Activated gamma-delta T cell treated with Interleukin-2 at 50 U/mL for 16 hours (primary cell): Measurements from ENCODE around the gene MACROD2.

Experiments
- DNase-seq: peaks from one replicate; pipeline ENCODE4 v3.0.0-alpha.2; 2020

Gene MACROD2

GRCh38 chr20:14723614-14724013 lies 728.3 kb downstream of the MACROD2 start:
- no peak for DNase-seq

GRCh38 chr20:14724036-14724435 lies 728.7 kb downstream of the MACROD2 start:
- no peak for DNase-seq

GRCh38 chr20:14724468-14724867 lies 729.2 kb downstream of the MACROD2 start:
- no peak for DNase-seq

- DNase-seq: no peak
These were observed 731.3 kb downstream of the MACROD2 start for GRCh38 chr20:14726591-14726990.

GRCh38 chr20:14727485-14728150 lies 732.3 kb downstream of the MACROD2 start:
- DNase-seq: no peak

- DNase-seq: no peak
These were observed 734.1 kb downstream of the MACROD2 start for GRCh38 chr20:14729390-14729789.

- no peak for DNase-seq
These were observed 737.0 kb downstream of the MACROD2 start for GRCh38 chr20:14732343-14732742.

- DNase-seq: no peak
These were observed 737.7 kb downstream of the MACROD2 start for GRCh38 chr20:14732996-14733395.

GRCh38 chr20:14740380-14740779 lies 745.1 kb downstream of the MACROD2 start:
- no peak for DNase-seq

GRCh38 chr20:14741616-14742015 lies 746.3 kb downstream of the MACROD2 start:
- no peak for DNase-seq

GRCh38 chr20:14744723-14745122 lies 749.4 kb downstream of the MACROD2 start:
- no peak for DNase-seq

GRCh38 chr20:14745830-14746229 lies 750.5 kb downstream of the MACROD2 start:
- no peak for DNase-seq

- no peak for DNase-seq
These were observed 755.9 kb downstream of the MACROD2 start for GRCh38 chr20:14751191-14751590.

- DNase-seq: no peak
These were observed 762.4 kb downstream of the MACROD2 start for GRCh38 chr20:14757728-14758127.

- DNase-seq: no peak
These were observed 763.0 kb downstream of the MACROD2 start for GRCh38 chr20:14758356-14758755.

GRCh38 chr20:14759979-14760378 lies 764.7 kb downstream of the MACROD2 start:
- DNase-seq: no peak

- DNase-seq: no peak
These were observed 766.6 kb downstream of the MACROD2 start for GRCh38 chr20:14761903-14762302.

GRCh38 chr20:14764511-14765369 lies 769.4 kb downstream of the MACROD2 start:
- DNase-seq: no peak

- no peak for DNase-seq
These were observed 770.0 kb downstream of the MACROD2 start for GRCh38 chr20:14765370-14765701.

GRCh38 chr20:14773486-14773885 lies 778.2 kb downstream of the MACROD2 start:
- DNase-seq: no peak

GRCh38 chr20:14775778-14776177 lies 780.5 kb downstream of the MACROD2 start:
- DNase-seq: no peak

- no peak for DNase-seq
These were observed 782.3 kb downstream of the MACROD2 start for GRCh38 chr20:14777591-14777990.

- no peak for DNase-seq
These were observed 782.8 kb downstream of the MACROD2 start for GRCh38 chr20:14778096-14778495.

GRCh38 chr20:14778875-14779274 lies 783.6 kb downstream of the MACROD2 start:
- no peak for DNase-seq

- no peak for DNase-seq
These were observed 785.2 kb downstream of the MACROD2 start for GRCh38 chr20:14780508-14780907.
